ENCODE measurements around the gene SFSWAP.
"Not testable (repeated sequence)": the region's sequence is repeated elsewhere in the genome, so short reads cannot be mapped to it uniquely, and the experiment has no call there.

SFSWAP gene

DNA sequence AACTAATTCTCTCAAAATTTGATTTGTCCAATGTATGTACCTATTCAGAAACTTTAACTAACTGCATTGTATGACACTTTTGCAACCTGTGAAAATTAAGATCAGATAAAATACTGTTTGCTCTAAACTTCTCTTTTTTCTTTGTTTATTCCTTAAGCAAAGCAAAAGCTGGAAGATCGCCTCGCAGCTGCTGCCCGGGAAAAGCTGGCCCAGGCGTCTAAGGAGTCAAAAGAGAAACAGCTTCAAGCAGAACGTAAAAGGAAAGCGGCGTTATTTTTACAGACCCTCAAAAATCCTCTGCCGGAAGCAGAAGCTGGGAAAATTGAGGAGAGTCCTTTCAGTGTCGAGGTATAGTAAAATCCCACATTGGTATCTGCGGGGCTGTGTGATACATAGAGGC lies 55.1 kb downstream of the SFSWAP start:
- no peak for DNase-seq

GRCh38 chr12:131766382-131767107 lies 55.7 kb downstream of the SFSWAP start:
- DNase-seq: no peak

GRCh38 chr12:131770120-131770519 lies 59.2 kb downstream of the SFSWAP start:
- no peak for DNase-seq

- no peak for DNase-seq
Observed at GRCh38 chr12:131771965-131772364, 61.1 kb downstream of the SFSWAP start.

- DNase-seq: peak; percentile 27
Observed at GRCh38 chr12:131773582-131774221, 62.8 kb downstream of the SFSWAP start.

- no peak for DNase-seq
Observed at GRCh38 chr12:131774576-131775391, 63.9 kb downstream of the SFSWAP start.

GRCh38 chr12:131775392-131776236 lies 64.7 kb downstream of the SFSWAP start:
- no peak for DNase-seq

DNA sequence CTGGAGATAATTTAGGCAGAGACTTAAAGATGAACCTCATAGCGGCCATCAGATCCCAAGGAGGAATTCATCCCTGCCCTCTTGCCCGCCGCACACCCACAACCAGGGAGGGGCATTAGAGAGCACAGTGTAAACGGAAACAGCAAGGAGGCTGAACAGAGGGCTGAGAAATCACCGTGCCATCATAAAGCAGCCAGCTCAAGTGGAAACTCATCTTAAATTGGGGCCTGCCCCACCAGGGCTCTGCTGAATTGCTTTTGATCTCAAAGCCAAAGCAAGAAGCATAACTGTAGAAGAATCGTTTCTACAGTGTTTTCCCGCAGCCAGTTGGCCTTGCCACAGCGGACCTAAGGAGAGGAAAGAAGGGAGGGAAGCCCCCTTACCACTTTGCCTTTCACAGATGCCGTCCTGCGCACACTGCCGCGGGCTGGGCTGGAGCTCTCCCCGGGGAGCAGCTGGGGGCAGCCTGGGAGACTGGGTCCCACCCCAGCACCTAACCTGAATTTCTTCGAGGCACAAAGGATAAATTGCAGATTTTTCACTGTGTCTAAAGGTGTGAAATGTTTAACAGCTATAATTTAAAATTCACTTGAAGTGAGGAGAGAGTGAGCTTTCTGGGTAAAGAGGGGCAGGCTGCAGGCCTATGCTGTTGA lies 65.5 kb downstream of the SFSWAP start:
- DNase-seq: no peak

GRCh38 chr12:131777269-131777668 lies 66.4 kb downstream of the SFSWAP start:
- DNase-seq: not testable (repeated sequence)

GRCh38 chr12:131779027-131779426 lies 68.1 kb downstream of the SFSWAP start:
- DNase-seq: no peak

DNA sequence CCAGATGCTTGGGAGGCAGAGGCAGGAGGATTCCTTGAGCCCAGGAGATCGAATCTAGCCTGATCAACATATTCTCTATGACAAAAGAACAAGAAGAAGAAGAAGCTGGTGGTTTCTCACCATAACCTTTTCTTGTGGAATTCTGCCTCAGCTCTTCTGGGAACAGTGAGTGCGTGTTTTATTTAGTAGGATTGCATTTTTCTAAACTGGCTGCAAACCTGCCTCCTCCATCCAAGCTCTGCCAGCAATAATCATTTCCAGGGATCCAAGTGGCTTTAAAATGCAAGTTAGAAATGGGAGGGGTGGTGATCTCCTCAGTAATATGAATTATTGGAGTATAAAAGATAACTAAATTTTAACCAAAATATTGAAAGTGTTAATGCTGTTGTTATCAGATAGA lies 71.2 kb downstream of the SFSWAP start:
- DNase-seq: no peak

- DNase-seq: peak; percentile 17
Observed at GRCh38 chr12:131783915-131784541, 73.1 kb downstream of the SFSWAP start.

DNA sequence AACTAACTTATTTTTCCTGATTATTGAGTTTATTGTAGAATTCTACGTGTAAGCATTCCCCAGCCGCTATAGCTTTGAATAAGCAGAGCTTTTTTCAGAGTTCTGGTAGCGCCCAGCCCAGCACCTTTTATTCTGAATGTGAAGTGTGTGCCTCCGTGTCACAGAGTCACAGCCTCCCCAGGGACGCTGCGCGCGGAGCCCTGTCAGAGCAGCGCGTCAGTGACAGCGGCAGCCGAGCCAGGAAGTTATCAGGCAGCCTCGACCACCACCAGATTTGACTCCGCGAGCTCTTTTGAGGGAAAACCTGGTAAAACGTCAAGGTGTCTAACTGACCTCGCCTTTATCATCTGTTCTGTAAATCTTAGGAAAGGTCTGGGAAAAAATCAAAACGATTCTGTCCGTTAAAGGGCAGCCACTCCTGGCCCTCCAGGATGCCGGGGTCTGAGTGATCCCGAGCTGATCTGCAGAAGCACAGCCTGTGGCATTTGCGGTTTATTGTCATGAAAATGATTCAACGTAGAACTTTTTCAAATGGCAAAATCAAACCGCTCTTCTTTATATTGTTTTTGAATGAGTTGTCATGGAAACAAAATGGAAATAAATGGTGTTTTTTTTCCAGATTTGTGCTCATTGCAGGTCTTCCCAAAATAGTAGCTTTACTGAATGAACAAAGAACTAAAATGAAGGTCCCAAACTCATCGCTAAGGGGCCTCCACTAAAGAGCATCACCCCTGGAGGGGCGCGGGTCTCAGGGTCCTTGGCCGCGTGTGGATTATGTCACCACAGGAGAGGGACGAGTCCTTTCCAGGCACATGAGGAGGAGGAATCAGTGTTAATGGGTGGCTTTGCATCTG lies 74.2 kb downstream of the SFSWAP start:
- DNase-seq: no peak

DNA sequence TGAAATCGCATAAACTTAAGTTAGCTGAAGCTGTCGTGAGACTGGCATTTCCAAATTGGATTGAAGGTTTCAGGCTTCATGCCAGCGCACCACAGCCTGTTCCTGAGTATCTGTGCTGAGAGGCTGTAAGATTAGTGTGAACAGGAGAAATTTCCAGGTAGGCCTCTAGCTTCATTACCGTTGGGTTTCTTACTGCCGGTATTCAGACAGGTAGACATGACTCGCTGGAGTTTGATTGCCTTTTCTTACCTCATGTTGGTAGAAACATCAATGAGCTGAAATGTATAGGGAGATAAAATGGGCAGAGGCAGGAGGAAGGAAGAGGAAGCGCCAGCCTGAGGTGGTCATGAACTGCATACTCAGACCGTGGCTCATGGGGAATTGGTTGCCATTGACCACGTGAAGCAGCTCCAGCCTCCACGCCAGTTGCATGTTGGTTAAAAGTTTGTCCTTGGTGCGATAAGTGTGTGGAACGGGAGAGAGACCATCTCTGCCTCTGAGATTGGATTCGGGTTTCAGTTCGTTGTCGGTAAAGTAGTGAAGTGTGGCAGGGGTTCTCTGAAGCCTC lies 75.0 kb downstream of the SFSWAP start:
- DNase-seq: no peak

GRCh38 chr12:131786331-131786730 lies 75.4 kb downstream of the SFSWAP start:
- DNase-seq: no peak

GRCh38 chr12:131787143-131787660 lies 76.3 kb downstream of the SFSWAP start:
- no peak for DNase-seq

GRCh38 chr12:131788070-131788469 lies 77.2 kb downstream of the SFSWAP start:
- no peak for DNase-seq

DNA sequence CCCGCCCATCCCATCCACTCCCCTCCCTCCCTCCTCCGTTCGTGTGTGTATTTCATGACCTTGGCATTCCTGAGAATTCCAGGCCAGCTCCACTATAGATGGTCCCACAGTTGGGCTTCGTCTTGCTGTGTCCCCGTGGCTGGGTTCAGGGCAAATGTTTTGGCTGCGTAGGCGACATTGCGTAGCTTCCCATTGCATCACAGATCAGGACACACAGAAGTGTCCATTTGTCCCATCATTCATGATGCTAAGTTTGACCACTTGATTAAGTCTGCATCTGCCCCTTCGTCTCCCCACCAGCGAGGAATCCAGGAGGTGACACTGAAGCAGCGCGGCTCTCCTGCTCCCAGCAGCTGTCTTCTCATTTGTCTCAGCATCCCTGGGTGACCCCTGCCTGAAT lies 78.7 kb downstream of the SFSWAP start:
- DNase-seq: no peak

DNA sequence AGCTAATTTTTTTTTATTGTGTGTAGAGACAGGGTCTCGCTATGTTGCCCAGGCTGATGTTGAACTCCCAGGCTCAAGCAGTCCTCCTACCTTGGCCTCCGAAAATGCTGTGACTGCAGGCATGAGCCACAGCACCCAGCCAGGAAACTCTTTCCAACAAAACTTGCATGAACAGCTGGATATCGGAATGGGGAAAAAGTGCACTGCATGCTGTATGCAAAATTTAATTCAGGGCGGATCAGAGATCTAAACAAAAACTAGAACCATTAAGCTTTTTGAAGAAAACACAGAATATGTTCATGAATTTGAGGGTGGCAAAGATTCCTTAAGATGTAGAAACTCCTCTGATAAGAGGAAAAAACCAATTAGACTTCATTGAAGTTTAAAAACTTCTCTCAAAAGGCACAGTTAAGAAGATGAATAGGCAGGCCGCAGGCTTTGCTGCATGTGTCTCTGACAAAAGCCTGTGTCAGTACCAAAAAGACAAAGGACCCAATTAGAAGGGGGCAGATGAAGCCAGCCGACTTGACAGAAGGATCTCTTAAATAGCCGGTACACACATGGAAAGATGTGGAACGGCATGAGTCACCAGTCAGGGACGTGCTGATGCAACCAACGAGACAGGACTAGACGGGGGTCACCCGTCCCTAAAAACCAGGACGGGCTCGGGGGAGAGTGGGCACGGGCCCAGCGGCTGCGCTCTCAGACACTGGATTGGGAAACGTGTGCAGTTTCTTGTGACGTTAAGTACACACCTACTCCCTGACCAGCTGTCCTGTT lies 82.5 kb downstream of the SFSWAP start:
- no peak for DNase-seq

Measured in activated CD4-positive, alpha-beta T cell treated with anti-CD3 and anti-CD28 coated beads, Interleukin-2, Interleukin-6, amounts not matched to agents 100 ng/mL and 50 ng/mL, durations not matched to agents 16 hours and 8 hours (primary cell).